ENCODE data around the gene NPM3. TPM values are rescaled to one million over a fixed set of nuclear protein-coding genes. Genes with fewer than 3 reads are reported as not detected.

NPM3 gene
- total RNA-seq, 1 donor from 2014 or later: 64.8 TPM

DNA sequence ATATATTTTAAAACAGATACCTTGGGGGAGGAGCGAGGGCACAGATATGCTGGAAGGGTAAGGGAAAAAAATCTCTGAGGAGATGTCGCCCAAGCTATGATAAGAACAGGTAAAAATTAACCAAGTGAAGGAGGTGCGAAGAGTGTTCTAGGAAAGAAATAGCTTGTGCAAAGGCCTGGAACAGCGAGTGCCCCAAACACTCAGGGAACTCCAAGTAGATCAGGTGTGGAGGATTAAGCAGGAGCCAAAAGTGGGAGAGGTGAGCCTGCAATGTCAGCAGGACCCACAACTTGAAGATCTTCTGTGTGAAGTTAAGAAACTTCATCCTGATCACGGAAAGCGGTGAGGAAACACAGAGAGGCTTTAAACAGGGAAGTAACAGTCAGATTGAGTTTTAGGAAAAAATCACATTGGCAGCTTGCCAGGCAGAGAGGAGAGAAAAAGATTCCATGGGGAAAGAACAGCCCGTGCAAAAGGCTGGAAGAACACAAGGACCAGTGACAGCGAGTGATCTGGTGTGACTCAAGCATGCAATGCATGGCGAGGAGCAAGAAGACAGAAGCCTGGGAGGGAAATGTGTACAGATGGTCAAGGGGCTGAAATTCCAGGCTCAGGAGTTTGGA is 38.1 kb downstream of the NPM3 start:
- no peaks in the 10 kb centered on the region for H3K36me3 Mint-ChIP-seq (ENCODE audit: low read depth)
- H3K27me3 Mint-ChIP-seq (ENCODE audit: low read depth): peaks cover 78% of the 10 kb centered on the region
- TF ChIP-seq, protein P1, sequence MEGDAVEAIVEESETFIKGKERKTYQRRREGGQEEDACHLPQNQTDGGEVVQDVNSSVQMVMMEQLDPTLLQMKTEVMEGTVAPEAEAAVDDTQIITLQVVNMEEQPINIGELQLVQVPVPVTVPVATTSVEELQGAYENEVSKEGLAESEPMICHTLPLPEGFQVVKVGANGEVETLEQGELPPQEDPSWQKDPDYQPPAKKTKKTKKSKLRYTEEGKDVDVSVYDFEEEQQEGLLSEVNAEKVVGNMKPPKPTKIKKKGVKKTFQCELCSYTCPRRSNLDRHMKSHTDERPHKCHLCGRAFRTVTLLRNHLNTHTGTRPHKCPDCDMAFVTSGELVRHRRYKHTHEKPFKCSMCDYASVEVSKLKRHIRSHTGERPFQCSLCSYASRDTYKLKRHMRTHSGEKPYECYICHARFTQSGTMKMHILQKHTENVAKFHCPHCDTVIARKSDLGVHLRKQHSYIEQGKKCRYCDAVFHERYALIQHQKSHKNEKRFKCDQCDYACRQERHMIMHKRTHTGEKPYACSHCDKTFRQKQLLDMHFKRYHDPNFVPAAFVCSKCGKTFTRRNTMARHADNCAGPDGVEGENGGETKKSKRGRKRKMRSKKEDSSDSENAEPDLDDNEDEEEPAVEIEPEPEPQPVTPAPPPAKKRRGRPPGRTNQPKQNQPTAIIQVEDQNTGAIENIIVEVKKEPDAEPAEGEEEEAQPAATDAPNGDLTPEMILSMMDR (conservative IDR thresholded peaks at IDR 0.05): no peak
- no peak for DNase-seq (ENCODE audit: low read depth, low spot score)
- no peak overlapping the region for H3K27ac Mint-ChIP-seq (ENCODE audit: unreplicated experiment)
- H3K4me3 Mint-ChIP-seq: no peak overlapping the region
- H3K9me3 Mint-ChIP-seq: no peaks in the 10 kb centered on the region
- H3K4me1 Mint-ChIP-seq: peaks cover 18% of the 10 kb centered on the region

DNA sequence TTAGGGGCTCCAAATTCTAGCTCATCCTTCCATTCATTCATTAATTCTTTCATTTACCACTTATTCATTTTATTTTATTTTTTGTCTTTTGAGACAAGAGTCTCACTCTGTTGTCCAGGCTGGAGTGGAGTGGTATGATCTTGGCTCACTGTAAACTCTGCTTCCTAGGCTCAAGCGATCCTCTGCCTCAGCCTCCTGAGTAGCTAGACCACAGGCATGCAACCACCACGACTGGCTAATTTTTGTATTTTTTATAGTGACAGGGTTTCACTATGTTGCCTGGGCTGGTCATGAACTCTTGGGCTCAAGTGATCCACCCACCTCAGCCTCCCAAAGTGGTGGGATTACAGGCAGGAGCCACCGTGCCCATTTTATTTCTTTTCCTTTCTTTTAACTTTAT is 39.0 kb downstream of the NPM3 start:
- Mint-ChIP-seq H3K9me3 (no peaks in the 10 kb centered on the region), H3K36me3 (ENCODE audit: low read depth) (no peaks in the 10 kb centered on the region), H3K27me3 (ENCODE audit: low read depth) (peaks cover 76% of the 10 kb centered on the region), H3K27ac (ENCODE audit: unreplicated experiment) (no peak overlapping the region), H3K4me3 (no peak overlapping the region), H3K4me1 (peaks cover 11% of the 10 kb centered on the region)
- TF ChIP-seq, protein P1 (conservative IDR thresholded peaks at IDR 0.05): no peak
- no peak for DNase-seq (ENCODE audit: low read depth, low spot score)

DNA sequence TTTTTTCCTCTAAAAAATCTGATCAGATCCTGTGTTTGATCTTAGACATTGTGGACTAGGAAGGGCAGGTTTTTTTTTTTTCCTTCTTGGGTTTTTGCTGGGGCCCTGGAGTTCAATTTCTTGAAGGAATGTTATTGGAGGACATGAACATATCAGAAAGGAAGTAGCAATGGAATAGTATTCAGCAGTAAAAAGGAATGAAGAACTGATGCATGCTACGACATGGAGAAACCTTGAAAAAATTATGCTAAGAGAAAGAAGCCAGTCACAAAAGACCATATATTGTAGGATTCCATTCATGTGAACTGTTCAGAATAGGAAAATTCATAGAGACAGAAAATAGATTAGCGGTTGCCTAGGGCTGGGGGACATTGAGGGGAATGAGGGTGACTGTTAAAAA is 41.3 kb downstream of the NPM3 start:
- no peak overlapping the region for H3K4me3 Mint-ChIP-seq
- DNase-seq (ENCODE audit: low read depth, low spot score): no peak
- H3K4me1 Mint-ChIP-seq: no peaks in the 10 kb centered on the region
- peaks cover 73% of the 10 kb centered on the region for H3K27me3 Mint-ChIP-seq (ENCODE audit: low read depth)
- H3K36me3 Mint-ChIP-seq (ENCODE audit: low read depth): no peaks in the 10 kb centered on the region
- H3K9me3 Mint-ChIP-seq: no peaks in the 10 kb centered on the region
- H3K27ac Mint-ChIP-seq (ENCODE audit: unreplicated experiment): no peak overlapping the region
- TF ChIP-seq, protein P1 (conservative IDR thresholded peaks at IDR 0.05): no peak

DNA sequence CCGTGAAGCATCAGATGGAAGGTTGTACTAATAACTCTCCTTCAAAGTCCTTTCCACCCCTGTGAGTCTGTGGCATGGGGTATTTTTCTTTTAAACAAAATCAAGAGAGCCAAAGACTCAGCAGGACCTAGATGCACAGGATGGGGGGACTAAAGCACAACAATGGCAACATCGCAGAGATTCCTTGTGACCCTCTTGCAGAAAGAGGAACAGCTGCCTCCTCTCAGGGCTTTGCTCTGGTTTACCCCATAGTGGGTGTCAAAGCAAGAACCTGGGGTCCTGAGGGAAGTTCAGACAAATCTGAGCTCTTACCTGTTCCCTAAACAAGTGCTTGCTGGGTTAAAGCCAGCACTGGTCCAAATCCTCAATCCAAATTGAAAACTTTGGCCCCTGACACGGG is 46.6 kb downstream of the NPM3 start:
- no peak overlapping the region for H3K4me3 Mint-ChIP-seq
- DNase-seq (ENCODE audit: low read depth, low spot score): no peak
- peaks cover 6% of the 10 kb centered on the region for H3K4me1 Mint-ChIP-seq
- TF ChIP-seq, protein P1 (conservative IDR thresholded peaks at IDR 0.05): no peak
- H3K27ac Mint-ChIP-seq (ENCODE audit: unreplicated experiment): no peak overlapping the region
- H3K27me3 Mint-ChIP-seq (ENCODE audit: low read depth): peaks cover 61% of the 10 kb centered on the region
- no peaks in the 10 kb centered on the region for H3K9me3 Mint-ChIP-seq
- no peaks in the 10 kb centered on the region for H3K36me3 Mint-ChIP-seq (ENCODE audit: low read depth)

DNA sequence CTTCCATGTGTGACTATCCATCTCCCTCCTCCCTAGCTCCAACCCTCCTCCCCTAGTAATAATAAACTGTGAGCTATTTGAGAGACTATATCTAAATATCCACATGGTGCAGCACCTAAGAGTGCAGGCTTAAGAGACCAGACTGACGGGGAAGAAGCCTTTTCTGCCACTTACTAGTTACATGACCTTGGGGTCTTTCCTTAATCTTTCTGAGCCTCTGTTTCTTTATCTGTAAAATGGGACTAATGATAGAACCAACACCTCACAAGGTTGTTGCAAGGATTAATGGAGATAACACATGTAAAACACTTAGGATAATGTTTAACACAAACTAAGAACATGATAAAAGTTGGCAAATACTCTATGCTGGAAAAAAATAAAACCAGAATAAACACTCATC is 51.1 kb downstream of the NPM3 start:
- Mint-ChIP-seq H3K4me3 (no peak overlapping the region), H3K27me3 (ENCODE audit: low read depth) (peaks cover 47% of the 10 kb centered on the region), H3K36me3 (ENCODE audit: low read depth) (no peaks in the 10 kb centered on the region), H3K4me1 (peaks cover 6% of the 10 kb centered on the region), H3K27ac (ENCODE audit: unreplicated experiment) (no peak overlapping the region), H3K9me3 (no peaks in the 10 kb centered on the region)
- TF ChIP-seq, protein P1 (conservative IDR thresholded peaks at IDR 0.05): no peak
- no peak for DNase-seq (ENCODE audit: low read depth, low spot score)

Other genes with a start within 250 kb of the NPM3 start
- 30.8 and 36.3 TPM in 2 replicates for gene POLL, start 195.2 kb downstream of the NPM3 start, total RNA-seq
- gene DPCD, start 195.1 kb downstream of the NPM3 start, total RNA-seq: 29.6 and 35.5 TPM in 2 replicates
- gene FBXW4, start 88.3 kb downstream of the NPM3 start, total RNA-seq: 32.0 and 33.4 TPM in 2 replicates
- 0.82 and 0.86 TPM in 2 replicates for gene FGF8, start 7.3 kb downstream of the NPM3 start, total RNA-seq
- 101 and 102 TPM in 2 replicates for gene OGA, start 35.0 kb upstream of the NPM3 start, total RNA-seq
- gene KCNIP2, start 60.4 kb upstream of the NPM3 start, total RNA-seq: 2.2 and 3.9 TPM in 2 replicates

Measured in neural crest cell (in vitro differentiated cells).